GM23338 (cell line): ENCODE data around the gene PRPF19. TPM values are rescaled to one million over a fixed set of nuclear protein-coding genes. Genes with fewer than 3 reads are reported as not detected.

Experiments
- ATAC-seq: fragments of 200-7000 bp; cut with Tn5 transposase; 3 replicates; pipeline ENCODE4 v1.9.1; 2020
- DNase-seq: peaks from one replicate; pipeline ENCODE4 v3.0.0-alpha.2; 2015; ENCODE audit warnings: low spot score
- H2AFZ ChIP-seq: fragments of 200-600 bp; sonication (generic); 2 replicates; pipeline ENCODE4 v1.8.0; 2016; ENCODE audit warnings: antibody characterized with exemption, mild to moderate bottlenecking, moderate library complexity
- H3F3A ChIP-seq: fragments of 200-600 bp; sonication (generic); replicated peaks from 2 replicates; pipeline ENCODE4 v1.8.0; 2017; ENCODE audit warnings: antibody characterized with exemption, mixed run types, low read depth
- H3K27ac ChIP-seq: fragments of 200-600 bp; sonication (generic); 2 replicates; pipeline ENCODE4 v1.6.1; 2016; ENCODE audit warnings: low read depth
- H3K27me3 ChIP-seq: fragments of 200-600 bp; sonication (generic); 2 replicates; pipeline ENCODE4 v1.8.0; 2016; ENCODE audit warnings: mild to moderate bottlenecking, mixed run types, moderate library complexity; ENCODE audit not compliant: insufficient read depth
- H3K36me3 ChIP-seq: fragments of 200-600 bp; sonication (generic); 2 replicates; pipeline ENCODE4 v1.8.0; 2016; ENCODE audit warnings: mild to moderate bottlenecking; ENCODE audit not compliant: insufficient read depth
- H3K4me1 ChIP-seq: fragments of 200-600 bp; sonication (generic); 2 replicates; pipeline ENCODE4 v1.8.0; 2016; ENCODE audit warnings: mild to moderate bottlenecking, moderate library complexity; ENCODE audit not compliant: insufficient read depth
- H3K4me2 ChIP-seq: fragments of 200-600 bp; sonication (generic); 2 replicates; pipeline ENCODE4 v1.7.1; 2017; ENCODE audit warnings: mixed run types
- H3K4me3 ChIP-seq: fragments of 200-600 bp; sonication (generic); 2 replicates; pipeline ENCODE4 v1.6.1; 2016; ENCODE audit warnings: mixed run types
- H3K79me2 ChIP-seq: fragments of 200-600 bp; sonication (generic); replicated peaks from 2 replicates; pipeline ENCODE4 v1.8.0; 2017; ENCODE audit warnings: mild to moderate bottlenecking; ENCODE audit not compliant: insufficient read depth
- H3K9me2 ChIP-seq: fragments of 200-600 bp; sonication (generic); 2 replicates; pipeline ENCODE4 v1.8.0; 2017; ENCODE audit not compliant: insufficient read depth
- H4K20me1 ChIP-seq: fragments of 200-600 bp; sonication (generic); replicated peaks from 2 replicates; pipeline ENCODE4 v1.8.0; 2017; ENCODE audit warnings: mild to moderate bottlenecking; ENCODE audit not compliant: insufficient read depth
- H3K27ac Mint-ChIP-seq: 2 replicates; pipeline ENCODE4 v1.8.0; 2020; ENCODE audit warnings: inconsistent platforms, mild to moderate bottlenecking, moderate library complexity, mixed read lengths
- H3K27me3 Mint-ChIP-seq: 3 replicates; pipeline ENCODE4 v1.8.0; 2022; ENCODE audit warnings: low read depth, mild to moderate bottlenecking, moderate library complexity, mixed read lengths, inconsistent platforms; ENCODE audit not compliant: insufficient read depth, poor library complexity
- H3K36me3 Mint-ChIP-seq: 3 replicates; pipeline ENCODE4 v1.8.0; 2021; ENCODE audit warnings: low read depth, mild to moderate bottlenecking, inconsistent platforms, moderate library complexity, mixed read lengths
- H3K4me1 Mint-ChIP-seq: 3 replicates; pipeline ENCODE4 v1.8.0; 2020; ENCODE audit warnings: mild to moderate bottlenecking, inconsistent platforms, mixed read lengths
- H3K4me3 Mint-ChIP-seq: 3 replicates; pipeline ENCODE4 v1.8.0; 2021; ENCODE audit warnings: moderate library complexity, mild to moderate bottlenecking, inconsistent platforms, mixed read lengths
- H3K9me3 Mint-ChIP-seq: 3 replicates; pipeline ENCODE4 v1.8.0; 2020; ENCODE audit warnings: moderate library complexity, mild to moderate bottlenecking, inconsistent platforms, mixed read lengths
- CREB1 ChIP-seq: fragments of 250-450 bp; sonication (Bioruptor Pico); IDR thresholded peaks from 2 replicates; pipeline ENCODE4 v1.5.0; 2020; ENCODE audit warnings: low read depth, mild to moderate bottlenecking, moderate library complexity
- EZH2phosphoT487 ChIP-seq: fragments of 200-600 bp; sonication (generic); IDR thresholded peaks from one replicate; pipeline ENCODE4 v1.8.1; 2018; ENCODE audit warnings: antibody characterized with exemption; ENCODE audit not compliant: unreplicated experiment
- JUNB ChIP-seq: IDR thresholded peaks from one replicate; pipeline ENCODE4 v1.6.1; 2016; ENCODE audit warnings: antibody characterized with exemption; ENCODE audit not compliant: unreplicated experiment
- NANOG ChIP-seq: IDR thresholded peaks from 2 replicates; pipeline ENCODE4 v1.6.1; 2016; ENCODE audit warnings: antibody characterized with exemption, borderline replicate concordance
- POLR2AphosphoS5 ChIP-seq: IDR thresholded peaks from 2 replicates; pipeline ENCODE4 v1.6.1; 2016; ENCODE audit warnings: antibody characterized with exemption, low read depth
- STAT1 ChIP-seq: IDR thresholded peaks from one replicate; pipeline ENCODE4 v1.6.1; 2016; ENCODE audit warnings: antibody characterized with exemption; ENCODE audit not compliant: unreplicated experiment
- ZNF114 ChIP-seq: fragments of 250-450 bp; sonication (Bioruptor Pico); IDR thresholded peaks from 2 replicates; pipeline ENCODE4 v1.5.0; 2020; ENCODE audit warnings: mild to moderate bottlenecking, moderate library complexity
- ZNF331 ChIP-seq: fragments of 250-450 bp; sonication (Bioruptor Pico); IDR thresholded peaks from 2 replicates; pipeline ENCODE4 v1.5.0; 2020; ENCODE audit warnings: low read depth, mild to moderate bottlenecking, moderate library complexity
- polyA plus RNA-seq: library from polyadenylated mRNA; unstranded; fragments of >200 nt; fragmentation: Nextera tagmentation; extraction: Ambion mirVana; gene quantifications from 2 replicates; pipeline ENCODE4 v1.2.1, GENCODE V29; 2016
- total RNA-seq: library from RNA; depleted of rRNA; stranded (reverse); fragments of >200 nt; shearing (Covaris generic); gene quantifications from 2 replicates; pipeline ENCODE4 v1.2.3, GENCODE V29; 2014
- TF ChIP-seq, protein P1 (sequence below): IDR thresholded peaks from 2 replicates; pipeline ENCODE4 v1.6.1; 2016; ENCODE audit warnings: antibody characterized with exemption
- TF ChIP-seq, protein P2 (sequence below): IDR thresholded peaks from one replicate; pipeline ENCODE4 v1.6.1; 2018; ENCODE audit warnings: antibody characterized with exemption; ENCODE audit not compliant: unreplicated experiment
- TF ChIP-seq, protein P3 (sequence below), 2 experiments: fragments of 200-600 bp in 1 of 2; sonication (generic) in 1 of 2; conservative IDR thresholded peaks; 2 replicates each; pipeline versions ENCODE4 v1.5.1 to v1.6.1; 2016 to 2017; ENCODE audit warnings: antibody characterized with exemption in 2 of 2, low read depth in 2 of 2, mild to moderate bottlenecking in 2 of 2, moderate library complexity in 1 of 2

PRPF19 gene
- total and polyA plus RNA-seq, 2 experiments from 2014 or later, result 153 to 161 TPM

DNA sequence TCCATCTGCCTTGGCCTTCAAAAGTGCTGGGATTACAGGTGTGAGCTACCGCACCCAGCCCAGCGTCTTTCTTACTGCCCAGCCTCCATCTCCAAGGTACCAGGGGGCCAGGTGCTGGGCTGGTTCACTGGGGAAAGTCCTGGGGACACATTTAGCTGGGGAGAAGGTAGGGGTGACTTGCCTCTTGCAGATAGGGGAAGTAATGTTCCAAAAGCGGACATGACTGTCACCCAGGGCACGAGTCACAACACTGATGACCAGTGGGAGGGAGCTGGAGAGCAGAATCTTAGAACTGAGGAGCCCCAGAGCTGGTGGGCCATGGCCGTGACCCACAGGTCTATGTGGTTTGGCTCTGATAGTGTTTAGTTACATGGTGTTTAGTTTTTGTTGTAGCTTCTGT lies 48.0 kb upstream of the PRPF19 start (continued):
- TF ChIP-seq, protein P1, sequence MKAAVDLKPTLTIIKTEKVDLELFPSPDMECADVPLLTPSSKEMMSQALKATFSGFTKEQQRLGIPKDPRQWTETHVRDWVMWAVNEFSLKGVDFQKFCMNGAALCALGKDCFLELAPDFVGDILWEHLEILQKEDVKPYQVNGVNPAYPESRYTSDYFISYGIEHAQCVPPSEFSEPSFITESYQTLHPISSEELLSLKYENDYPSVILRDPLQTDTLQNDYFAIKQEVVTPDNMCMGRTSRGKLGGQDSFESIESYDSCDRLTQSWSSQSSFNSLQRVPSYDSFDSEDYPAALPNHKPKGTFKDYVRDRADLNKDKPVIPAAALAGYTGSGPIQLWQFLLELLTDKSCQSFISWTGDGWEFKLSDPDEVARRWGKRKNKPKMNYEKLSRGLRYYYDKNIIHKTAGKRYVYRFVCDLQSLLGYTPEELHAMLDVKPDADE, result no peak
- TF ChIP-seq ZNF114 (CRISPR knock-in tag) (no peak), NANOG (no peak), EZH2phosphoT487 (no peak)
- TF ChIP-seq, protein P2, sequence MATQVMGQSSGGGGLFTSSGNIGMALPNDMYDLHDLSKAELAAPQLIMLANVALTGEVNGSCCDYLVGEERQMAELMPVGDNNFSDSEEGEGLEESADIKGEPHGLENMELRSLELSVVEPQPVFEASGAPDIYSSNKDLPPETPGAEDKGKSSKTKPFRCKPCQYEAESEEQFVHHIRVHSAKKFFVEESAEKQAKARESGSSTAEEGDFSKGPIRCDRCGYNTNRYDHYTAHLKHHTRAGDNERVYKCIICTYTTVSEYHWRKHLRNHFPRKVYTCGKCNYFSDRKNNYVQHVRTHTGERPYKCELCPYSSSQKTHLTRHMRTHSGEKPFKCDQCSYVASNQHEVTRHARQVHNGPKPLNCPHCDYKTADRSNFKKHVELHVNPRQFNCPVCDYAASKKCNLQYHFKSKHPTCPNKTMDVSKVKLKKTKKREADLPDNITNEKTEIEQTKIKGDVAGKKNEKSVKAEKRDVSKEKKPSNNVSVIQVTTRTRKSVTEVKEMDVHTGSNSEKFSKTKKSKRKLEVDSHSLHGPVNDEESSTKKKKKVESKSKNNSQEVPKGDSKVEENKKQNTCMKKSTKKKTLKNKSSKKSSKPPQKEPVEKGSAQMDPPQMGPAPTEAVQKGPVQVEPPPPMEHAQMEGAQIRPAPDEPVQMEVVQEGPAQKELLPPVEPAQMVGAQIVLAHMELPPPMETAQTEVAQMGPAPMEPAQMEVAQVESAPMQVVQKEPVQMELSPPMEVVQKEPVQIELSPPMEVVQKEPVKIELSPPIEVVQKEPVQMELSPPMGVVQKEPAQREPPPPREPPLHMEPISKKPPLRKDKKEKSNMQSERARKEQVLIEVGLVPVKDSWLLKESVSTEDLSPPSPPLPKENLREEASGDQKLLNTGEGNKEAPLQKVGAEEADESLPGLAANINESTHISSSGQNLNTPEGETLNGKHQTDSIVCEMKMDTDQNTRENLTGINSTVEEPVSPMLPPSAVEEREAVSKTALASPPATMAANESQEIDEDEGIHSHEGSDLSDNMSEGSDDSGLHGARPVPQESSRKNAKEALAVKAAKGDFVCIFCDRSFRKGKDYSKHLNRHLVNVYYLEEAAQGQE, result no peak

DNA sequence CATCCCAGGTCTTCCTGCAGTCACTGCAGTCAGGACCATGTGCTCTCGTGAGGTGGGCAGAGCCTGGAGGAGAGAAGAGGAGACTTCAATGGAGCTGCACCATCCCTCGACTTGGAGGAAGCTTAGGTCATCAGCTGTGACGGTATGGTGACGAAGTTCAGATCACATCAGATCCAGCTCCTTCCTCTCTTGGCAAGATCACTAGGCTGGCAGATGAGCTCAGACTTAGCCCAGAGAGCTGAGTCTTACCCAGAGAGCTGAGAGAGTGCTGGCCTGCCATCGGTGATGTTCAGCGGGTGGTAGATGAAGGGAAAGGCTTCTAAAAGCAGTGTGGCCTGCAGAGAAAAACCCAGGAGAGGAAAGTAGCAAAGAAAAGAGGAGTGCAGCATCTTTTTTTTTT lies 47.4 kb upstream of the PRPF19 start:
- DNase-seq (no peak), ATAC-seq (no peak)
- Mint-ChIP-seq H3K9me3 (no peaks in the 10 kb centered on the region), H3K27me3 (peaks cover 26% of the 10 kb centered on the region), H3K27ac (no peak overlapping the region), H3K36me3 (no peaks in the 10 kb centered on the region), H3K4me3 (no peak overlapping the region), H3K4me1 (peaks cover 20% of the 10 kb centered on the region)
- H3K4me3 ChIP-seq, result no peak overlapping the region
- no peak overlapping the region for H2AFZ ChIP-seq
- no peaks in the 10 kb centered on the region for H3K36me3 ChIP-seq
- H3K9me2 ChIP-seq, result no peaks in the 10 kb centered on the region
- no peak overlapping the region for H3K27ac ChIP-seq
- peaks cover 28% of the 10 kb centered on the region for H3K27me3 ChIP-seq
- H3K79me2 ChIP-seq, result peaks cover 6% of the 10 kb centered on the region; the same call in 1 of the 2 replicates
- H4K20me1 ChIP-seq, result no peaks in the 10 kb centered on the region
- H3F3A ChIP-seq, result peaks cover 4% of the 10 kb centered on the region
- no peak overlapping the region for H3K4me2 ChIP-seq
- H3K4me1 ChIP-seq, result peaks cover 16% of the 10 kb centered on the region
- TF ChIP-seq ZNF331 (no peak), STAT1 (no peak), POLR2AphosphoS5 (no peak), EZH2phosphoT487 (no peak), ZNF114 (CRISPR knock-in tag) (no peak), JUNB (no peak), NANOG (no peak), CREB1 (CRISPR knock-in tag) (no peak)
- TF ChIP-seq, protein P3, sequence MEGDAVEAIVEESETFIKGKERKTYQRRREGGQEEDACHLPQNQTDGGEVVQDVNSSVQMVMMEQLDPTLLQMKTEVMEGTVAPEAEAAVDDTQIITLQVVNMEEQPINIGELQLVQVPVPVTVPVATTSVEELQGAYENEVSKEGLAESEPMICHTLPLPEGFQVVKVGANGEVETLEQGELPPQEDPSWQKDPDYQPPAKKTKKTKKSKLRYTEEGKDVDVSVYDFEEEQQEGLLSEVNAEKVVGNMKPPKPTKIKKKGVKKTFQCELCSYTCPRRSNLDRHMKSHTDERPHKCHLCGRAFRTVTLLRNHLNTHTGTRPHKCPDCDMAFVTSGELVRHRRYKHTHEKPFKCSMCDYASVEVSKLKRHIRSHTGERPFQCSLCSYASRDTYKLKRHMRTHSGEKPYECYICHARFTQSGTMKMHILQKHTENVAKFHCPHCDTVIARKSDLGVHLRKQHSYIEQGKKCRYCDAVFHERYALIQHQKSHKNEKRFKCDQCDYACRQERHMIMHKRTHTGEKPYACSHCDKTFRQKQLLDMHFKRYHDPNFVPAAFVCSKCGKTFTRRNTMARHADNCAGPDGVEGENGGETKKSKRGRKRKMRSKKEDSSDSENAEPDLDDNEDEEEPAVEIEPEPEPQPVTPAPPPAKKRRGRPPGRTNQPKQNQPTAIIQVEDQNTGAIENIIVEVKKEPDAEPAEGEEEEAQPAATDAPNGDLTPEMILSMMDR (conservative IDR thresholded peaks at IDR 0.05; ENCODE audit: low read depth in 2 of 2), result no peak
- TF ChIP-seq, protein P1, result no peak
- TF ChIP-seq, protein P2, result no peak
